SK-N-SH treated with all-trans-retinoic acid at 6 μM for 48 hours (cell line): ENCODE results near the gene ESPL1.

Experiments used
- ATAC-seq: fragments of 200-7000 bp; cut with Tn5 transposase; 3 replicates; pipeline ENCODE4 v1.9.1; 2020; ENCODE audit warnings: mild to moderate bottlenecking, moderate library complexity
- BACH2 ChIP-seq: fragments of 250-450 bp; sonication (Bioruptor Pico); IDR thresholded peaks from 2 replicates; pipeline ENCODE4 v1.9.0; 2021; ENCODE audit warnings: mild to moderate bottlenecking, borderline replicate concordance
- CSDC2 ChIP-seq: fragments of 250-450 bp; sonication (Bioruptor Pico); IDR thresholded peaks from 2 replicates; pipeline ENCODE4 v1.5.0; 2020; ENCODE audit warnings: mild to moderate bottlenecking, moderate library complexity
- CSRNP3 ChIP-seq: fragments of 250-450 bp; sonication (Bioruptor Pico); IDR thresholded peaks from 2 replicates; pipeline ENCODE4 v1.5.1; 2021; ENCODE audit warnings: mild to moderate bottlenecking, moderate library complexity
- ISL1 ChIP-seq: fragments of 250-450 bp; sonication (Bioruptor Pico); IDR thresholded peaks from 2 replicates; pipeline ENCODE4 v2.1.2; 2022; ENCODE audit warnings: mild to moderate bottlenecking, moderate library complexity
- PATZ1 ChIP-seq: fragments of 250-450 bp; sonication (Bioruptor Pico); IDR thresholded peaks from 2 replicates; pipeline ENCODE4 v1.8.0; 2020; ENCODE audit warnings: mild to moderate bottlenecking, moderate library complexity, borderline replicate concordance
- POU6F1 ChIP-seq: fragments of 250-450 bp; sonication (Bioruptor Pico); IDR thresholded peaks from 2 replicates; pipeline ENCODE4 v1.8.0; 2021; ENCODE audit warnings: low read depth, mild to moderate bottlenecking, moderate library complexity, borderline replicate concordance
- PPARA ChIP-seq: fragments of 250-450 bp; sonication (Bioruptor Pico); IDR thresholded peaks from 2 replicates; pipeline ENCODE4 v1.5.0; 2020; ENCODE audit warnings: mild to moderate bottlenecking, borderline replicate concordance
- RARB ChIP-seq: fragments of 250-450 bp; sonication (Bioruptor Pico); IDR thresholded peaks from 2 replicates; pipeline ENCODE4 v1.8.0; 2021; ENCODE audit warnings: mild to moderate bottlenecking, moderate library complexity
- SNAI2 ChIP-seq: fragments of 250-450 bp; sonication (Bioruptor Pico); IDR thresholded peaks from 2 replicates; pipeline ENCODE4 v1.5.0; 2020; ENCODE audit warnings: mild to moderate bottlenecking, moderate library complexity
- TCF4 ChIP-seq: fragments of 250-450 bp; sonication (Bioruptor Pico); IDR thresholded peaks from 2 replicates; pipeline ENCODE4 v1.8.0; 2021; ENCODE audit warnings: mild to moderate bottlenecking, moderate library complexity, borderline replicate concordance
- ZC3H10 ChIP-seq: fragments of 250-450 bp; sonication (Bioruptor Pico); IDR thresholded peaks from 2 replicates; pipeline ENCODE4 v1.5.1; 2021; ENCODE audit warnings: mild to moderate bottlenecking, moderate library complexity
- ZFP3 ChIP-seq: fragments of 250-450 bp; sonication (Bioruptor Pico); IDR thresholded peaks from 2 replicates; pipeline ENCODE4 v1.5.0; 2020; ENCODE audit warnings: mild to moderate bottlenecking, moderate library complexity
- ZFP30 ChIP-seq: fragments of 450-650 bp; formaldehyde crosslinking; IDR thresholded peaks from 2 replicates; pipeline ENCODE4 v1.5.0; 2022; ENCODE audit warnings: mild to moderate bottlenecking, moderate library complexity
- ZNF565 ChIP-seq: fragments of 450-650 bp; formaldehyde crosslinking; conservative IDR thresholded peaks from 2 replicates; pipeline ENCODE4 v1.5.0; 2020; ENCODE audit warnings: low read depth, mild to moderate bottlenecking, moderate library complexity
- ZNF70 ChIP-seq: fragments of 450-650 bp; formaldehyde crosslinking; IDR thresholded peaks from 2 replicates; pipeline ENCODE4 v1.5.0; 2020; ENCODE audit warnings: mild to moderate bottlenecking, moderate library complexity

Gene ESPL1

GRCh38 chr12:53222806-53223261 is 45.3 kb upstream of the ESPL1 start:
- ATAC-seq = peak; percentile 8; the same call in 2 of the 3 replicates
- TF ChIP-seq SNAI2 (CRISPR knock-in tag) (no peak), RARB (CRISPR knock-in tag) (no peak)

- TF ChIP-seq ZFP3 (no peak), PATZ1 (CRISPR knock-in tag) (peak; percentile 82; the same call in 1 of the 2 replicates)
- TF ChIP-seq, all 23 proteins: peak for 1
- peak; percentile 12 for ATAC-seq
Observed at GRCh38 chr12:53223389-53224060, 44.6 kb upstream of the ESPL1 start.

- ATAC-seq = 0 out of 3 replicates have a peak, but pooled peaks have one; percentile 1
- TF ChIP-seq CSDC2 (CRISPR knock-in tag) = no peak
- TF ChIP-seq ZNF70 (CRISPR knock-in tag) = peak; percentile 77
Observed at GRCh38 chr12:53224061-53224896, 43.8 kb upstream of the ESPL1 start.

- TF ChIP-seq ISL1 = no peak
- no peak for TF ChIP-seq PATZ1 (CRISPR knock-in tag)
- TF ChIP-seq CSDC2 (CRISPR knock-in tag) = no peak
- TF ChIP-seq POU6F1 = no peak
- TF ChIP-seq ZC3H10 (CRISPR knock-in tag) = no peak
- no peak for TF ChIP-seq ZFP30 (CRISPR knock-in tag)
- TF ChIP-seq BACH2 = no peak
- no peak for TF ChIP-seq TCF4 (CRISPR knock-in tag)
- TF ChIP-seq CSRNP3 (CRISPR knock-in tag) = no peak
- no peak for TF ChIP-seq ZNF70 (CRISPR knock-in tag)
- no peak for TF ChIP-seq SNAI2 (CRISPR knock-in tag)
- TF ChIP-seq, all 23 proteins: peak for 0
- ATAC-seq = no peak
Observed at GRCh38 chr12:53224897-53225634, 43.0 kb upstream of the ESPL1 start.

GRCh38 chr12:53225635-53226424 is 42.3 kb upstream of the ESPL1 start:
- TF ChIP-seq PPARA (CRISPR knock-in tag) (no peak), CSDC2 (CRISPR knock-in tag) (no peak), ZFP30 (CRISPR knock-in tag) (no peak), ZNF70 (CRISPR knock-in tag) (no peak), ZNF565 (CRISPR knock-in tag) (no peak)
- no peak for ATAC-seq
